ENCODE data around the gene UGT1A5.
A peak's percentile ranks its signal among the peaks of the same experiment; 100 is the strongest.
"Not testable (repeated sequence)": the region's sequence is repeated elsewhere in the genome, so short reads cannot be mapped to it uniquely, and the experiment has no call there.

UGT1A5 gene

DNA sequence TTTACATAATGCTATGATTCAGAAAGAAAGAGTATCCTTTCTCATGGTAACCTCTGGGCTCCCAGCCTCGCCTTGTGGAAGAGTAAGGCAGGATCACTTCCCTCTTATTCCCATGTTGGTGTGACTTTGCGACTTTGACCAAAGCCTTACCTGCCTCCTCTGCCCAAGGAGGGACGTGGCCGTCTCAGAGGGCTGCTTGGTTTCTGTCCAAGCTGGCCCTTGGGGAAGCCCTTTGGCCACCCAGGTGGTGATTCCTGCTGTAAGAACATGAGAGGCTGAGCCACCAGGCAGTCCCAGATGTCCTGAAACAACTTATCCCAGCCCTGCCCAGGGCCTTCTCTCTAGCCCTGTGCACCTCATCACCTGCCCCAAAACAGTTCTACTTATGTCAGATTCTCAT is 14.0 kb upstream of the UGT1A5 start:
- no peak for DNase-seq

DNA sequence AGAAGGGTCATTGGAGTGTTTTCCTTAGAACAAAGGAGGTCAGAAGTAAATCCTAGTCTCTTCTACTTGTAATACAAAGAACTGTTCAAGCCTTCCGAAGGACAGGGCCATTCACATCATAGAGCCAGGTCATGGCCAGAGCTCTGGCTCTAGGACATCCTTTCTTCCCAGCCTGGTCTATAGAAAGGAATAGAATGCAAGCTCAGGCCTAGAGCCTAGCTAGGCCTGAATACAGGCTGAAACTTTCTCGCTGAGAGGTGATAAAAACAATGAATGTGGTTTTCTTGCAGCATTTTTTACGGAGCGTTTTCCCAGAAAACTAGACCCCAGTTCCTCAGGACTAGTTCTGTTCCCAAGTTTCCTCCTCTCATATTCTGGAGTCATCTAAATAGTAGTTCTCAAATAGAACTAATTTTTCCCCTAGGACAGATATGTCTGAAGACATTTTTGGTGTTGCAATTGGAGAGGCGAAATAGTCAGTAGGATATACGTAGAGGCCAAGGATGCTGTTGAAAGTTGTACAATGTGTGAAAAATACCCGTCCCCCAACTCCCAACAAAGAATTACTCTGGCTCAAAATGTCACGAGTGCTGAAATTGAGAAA is 13.2 kb upstream of the UGT1A5 start:
- no peak for DNase-seq

DNA sequence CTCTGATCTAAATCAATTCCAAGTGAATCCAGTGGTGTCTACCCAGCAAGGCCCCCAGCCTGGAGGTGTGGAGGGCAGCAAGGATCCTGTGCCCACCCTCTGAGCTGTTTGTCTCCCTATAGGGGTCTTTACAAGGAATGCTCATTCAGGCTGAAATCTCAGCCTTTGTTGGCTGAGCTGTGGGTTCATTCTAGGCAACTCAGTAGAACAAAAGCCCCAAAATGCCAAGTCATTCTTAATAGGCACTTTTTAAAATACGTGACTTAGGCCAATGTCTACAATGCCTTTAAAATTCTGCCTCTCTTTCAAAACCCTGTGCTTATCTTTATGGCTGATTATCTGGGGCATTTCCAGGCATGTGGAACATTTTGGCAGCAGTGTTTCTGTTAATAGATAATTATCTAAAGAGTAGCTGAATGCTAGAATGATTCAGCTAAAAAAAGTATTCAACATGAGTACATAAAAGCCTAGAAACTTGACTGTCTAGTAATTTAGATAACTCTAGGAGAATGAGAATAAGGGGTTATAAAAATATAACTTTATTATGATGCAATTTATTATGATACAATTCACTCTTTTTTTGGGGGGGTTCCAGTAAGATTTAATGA is 12.6 kb upstream of the UGT1A5 start:
- no peak for DNase-seq

DNA sequence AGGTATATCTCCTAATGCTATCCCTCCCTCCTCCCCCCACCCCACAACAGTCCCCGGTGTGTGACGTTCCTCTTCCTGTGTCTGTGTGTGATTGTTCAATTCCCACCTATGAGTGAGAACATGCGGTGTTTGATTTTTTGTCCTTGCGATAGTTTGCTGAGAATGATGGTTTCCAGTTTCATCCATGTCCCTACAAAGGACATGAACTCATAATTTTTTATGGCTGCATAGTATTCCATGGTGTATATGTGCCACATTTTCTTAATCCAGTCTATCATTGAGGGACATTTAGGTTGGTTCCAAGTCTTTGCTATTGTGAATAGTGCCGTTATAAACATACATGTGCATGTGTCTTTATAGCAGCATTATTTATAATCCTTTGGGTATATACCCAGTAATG is 11.9 kb upstream of the UGT1A5 start:
- DNase-seq = not testable (repeated sequence)

DNA sequence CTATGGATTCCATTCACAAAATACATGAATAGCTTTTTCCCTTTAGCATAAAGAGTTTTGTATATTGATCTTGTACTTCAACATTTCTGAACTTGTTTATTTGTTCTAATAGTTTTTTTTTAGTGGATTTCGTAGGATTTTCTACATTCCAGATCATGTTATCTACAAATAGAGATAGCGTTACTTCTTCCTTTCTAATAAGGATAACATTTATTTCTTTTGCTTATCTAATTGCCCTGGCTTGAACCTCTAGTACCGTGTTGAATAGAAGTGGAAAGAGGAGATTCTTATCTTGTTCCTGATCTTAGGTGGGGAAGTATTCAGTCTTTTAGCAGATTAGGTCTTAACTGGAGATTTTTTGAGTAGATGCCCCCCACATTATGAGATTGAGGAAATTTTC is 10.5 kb upstream of the UGT1A5 start:
- no peak for DNase-seq

DNA sequence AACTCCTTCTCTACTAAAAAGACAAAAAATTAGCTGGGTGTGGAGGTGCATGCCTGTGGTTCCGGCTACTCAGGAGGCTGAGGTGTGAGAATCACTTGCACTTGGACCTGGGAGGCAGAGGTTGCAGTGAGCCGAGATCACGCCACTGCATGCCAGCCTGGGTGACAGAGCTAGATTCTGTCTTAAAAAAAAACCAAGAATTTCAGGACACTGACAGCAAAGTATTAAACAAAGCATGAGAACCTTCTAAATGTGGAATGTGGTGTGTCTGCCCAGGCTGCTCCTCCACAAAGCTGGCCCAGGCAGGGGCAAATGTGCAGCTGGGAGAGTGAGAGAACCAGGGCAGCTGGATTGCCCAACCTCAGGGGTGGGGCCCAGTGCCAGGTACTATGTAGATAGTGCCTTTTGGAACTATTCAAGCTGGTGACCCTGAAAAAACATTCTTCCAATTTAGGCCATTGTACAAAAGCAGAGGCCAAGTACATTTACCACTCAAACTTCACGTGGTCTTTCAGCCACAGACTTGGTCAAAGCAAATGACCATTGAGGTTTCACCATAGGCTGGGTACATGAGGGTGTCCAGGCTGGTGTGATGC is 6.7 kb upstream of the UGT1A5 start:
- DNase-seq = no peak

DNA sequence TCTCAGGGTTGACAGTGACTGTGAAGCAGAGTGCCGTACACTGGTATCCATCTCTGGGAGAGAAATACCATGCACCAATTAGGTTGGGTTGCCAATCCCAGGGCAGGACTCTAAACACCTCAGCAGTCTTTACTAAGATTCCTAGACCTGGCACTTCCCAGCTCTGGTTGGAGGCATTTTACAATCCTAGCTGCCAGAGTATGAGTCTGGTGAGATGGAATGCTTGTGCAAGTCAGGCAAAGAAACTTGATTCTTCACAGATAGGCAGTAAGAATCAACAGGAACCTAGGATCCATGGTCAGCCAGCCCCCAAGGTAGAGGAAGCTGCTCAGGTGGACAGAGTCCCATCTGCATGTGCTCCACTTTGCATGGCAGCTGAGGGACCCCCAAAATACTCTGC is 6.0 kb upstream of the UGT1A5 start:
- no peak for DNase-seq

DNA sequence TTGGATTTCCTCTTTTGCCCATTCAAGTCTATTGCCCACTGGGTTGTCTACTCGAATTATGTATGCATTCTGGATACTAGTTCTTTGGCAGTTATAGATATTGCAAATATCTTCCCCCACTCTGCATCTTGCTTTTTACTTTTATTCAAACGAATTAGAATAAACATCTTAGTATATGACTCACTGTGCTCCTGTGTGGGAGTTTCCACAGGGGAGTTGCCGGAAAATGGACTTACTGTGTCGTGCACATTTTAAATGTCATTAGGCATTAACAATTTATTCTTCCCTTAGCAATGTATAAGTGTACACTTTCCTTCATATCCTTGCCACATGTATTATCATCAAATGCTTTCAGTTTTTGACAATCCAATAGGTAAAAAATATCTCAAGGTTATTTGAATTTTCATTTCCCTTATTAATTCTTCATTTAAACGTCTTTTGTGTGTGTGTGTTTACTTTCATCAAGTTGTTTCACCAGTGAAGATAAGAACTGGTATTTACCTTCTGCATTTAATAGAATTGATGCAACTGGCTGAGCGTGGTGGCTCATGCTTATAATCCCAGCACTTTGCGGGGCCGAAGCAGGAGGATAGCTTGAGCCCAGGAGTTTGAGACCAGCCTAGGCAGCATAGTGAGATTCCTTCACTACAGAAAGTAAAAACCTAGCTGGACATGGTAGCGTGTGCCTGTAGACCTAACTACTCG is 4.6 kb upstream of the UGT1A5 start:
- no peak for DNase-seq

DNA sequence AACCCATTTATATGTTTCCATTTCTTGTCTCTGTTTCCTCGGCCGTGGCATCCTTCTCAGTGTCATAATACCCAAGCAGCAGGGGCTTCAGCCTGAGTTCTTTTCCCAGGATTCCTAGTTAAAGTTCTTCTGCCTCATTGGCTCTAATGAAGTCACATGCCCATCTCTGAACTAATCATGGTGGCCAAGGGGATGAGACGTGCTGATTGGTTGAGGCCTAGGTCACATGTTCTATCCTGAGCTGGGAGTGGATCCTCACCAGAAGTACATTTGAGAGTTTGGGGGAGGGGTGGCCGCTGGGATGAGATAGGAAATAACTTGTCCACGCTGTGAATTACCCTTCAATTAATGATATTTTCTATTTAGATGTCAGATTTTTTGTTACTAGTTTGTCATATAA is 3.8 kb upstream of the UGT1A5 start:
- no peak for DNase-seq

DNA sequence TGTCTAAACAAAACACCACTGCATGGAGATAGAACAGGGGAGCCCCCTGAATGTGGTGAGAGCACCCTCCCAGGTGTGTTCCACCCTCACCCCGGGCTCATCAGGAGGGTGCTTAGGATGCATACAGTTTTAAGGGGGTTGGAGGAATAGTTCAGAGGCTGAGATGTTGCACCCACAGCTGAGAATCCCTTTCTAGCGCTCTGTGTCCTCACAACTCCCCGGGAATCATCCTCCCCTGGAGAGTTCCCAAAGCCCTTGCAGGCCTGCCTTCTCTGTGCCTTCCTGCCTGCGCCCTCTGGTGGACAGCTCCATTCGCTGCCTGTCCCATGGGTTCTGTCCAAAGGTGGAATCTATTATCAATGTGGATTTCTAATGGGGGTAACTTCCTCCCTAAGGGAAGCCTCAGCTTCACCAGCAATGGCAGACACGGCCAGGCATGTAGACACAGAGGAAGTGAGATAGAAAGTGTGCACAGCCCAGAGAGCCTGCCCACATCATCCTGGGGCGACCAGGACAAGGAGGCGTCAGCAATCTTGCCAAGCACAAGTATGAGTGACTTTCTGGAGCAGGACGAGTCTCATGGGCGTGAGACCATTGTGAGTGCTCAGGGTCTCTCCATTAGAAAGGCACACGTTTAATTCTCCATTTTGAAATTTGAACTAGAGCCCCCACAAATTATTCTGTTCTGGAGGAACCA is 1.2 kb upstream of the UGT1A5 start:
- DNase-seq = peak; percentile 50

DNA sequence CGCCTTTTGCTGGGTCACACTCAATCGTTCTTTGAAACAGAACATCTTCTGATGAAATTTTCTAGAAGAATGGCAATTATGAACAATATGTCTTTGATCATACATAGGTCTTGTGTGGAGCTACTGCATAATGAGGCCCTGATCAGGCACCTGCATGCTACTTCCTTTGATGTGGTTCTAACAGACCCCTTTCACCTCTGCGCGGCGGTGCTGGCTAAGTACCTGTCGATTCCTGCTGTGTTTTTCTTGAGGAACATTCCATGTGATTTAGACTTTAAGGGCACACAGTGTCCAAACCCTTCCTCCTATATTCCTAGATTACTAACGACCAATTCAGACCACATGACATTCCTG is 532 bp downstream of the UGT1A5 start:
- no peak for DNase-seq

DNA sequence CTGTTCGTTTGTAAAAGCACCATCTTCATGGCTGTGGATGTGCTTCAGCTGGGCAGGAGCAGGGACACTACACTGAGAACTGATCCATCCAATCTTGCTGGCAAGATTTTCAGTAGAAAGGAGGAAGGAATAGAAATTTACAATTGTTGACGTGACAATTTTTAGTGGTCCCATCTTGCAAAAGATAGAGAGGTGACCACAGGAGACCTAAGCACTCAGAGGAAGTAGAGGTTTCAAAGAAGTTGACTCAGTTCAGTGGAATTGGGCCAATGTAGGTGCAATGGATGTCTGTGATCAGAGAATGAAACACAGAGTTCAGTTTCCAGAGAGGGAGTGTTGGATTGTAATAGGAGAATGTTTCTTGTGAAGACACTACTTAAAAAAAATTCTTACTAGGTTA is 1.4 kb downstream of the UGT1A5 start:
- no peak for DNase-seq

DNA sequence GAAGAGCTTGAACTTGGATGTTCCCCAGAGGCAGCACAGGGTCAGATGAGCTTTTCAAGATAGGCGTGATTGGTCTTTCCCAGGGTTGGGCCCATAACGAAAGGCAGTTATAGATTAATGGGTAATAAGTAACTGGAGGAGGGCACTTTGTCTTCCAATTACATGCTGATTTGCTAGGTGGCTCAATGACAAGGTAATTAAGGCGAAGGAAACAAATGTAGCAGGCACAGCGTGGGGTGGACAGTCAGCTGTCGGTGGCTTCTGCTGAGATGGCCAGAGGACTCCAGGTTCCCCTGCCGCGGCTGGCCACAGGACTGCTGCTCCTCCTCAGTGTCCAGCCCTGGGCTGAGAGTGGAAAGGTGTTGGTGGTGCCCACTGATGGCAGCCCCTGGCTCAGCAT is 5.8 kb downstream of the UGT1A5 start, which contains the start of gene UGT1A4:
TSS of gene UGT1A4 (plus strand) at position 185 of the 400 bp plus-strand sequence. CDS start at position 270, 85 bp downstream.
- no peak for DNase-seq

DNA sequence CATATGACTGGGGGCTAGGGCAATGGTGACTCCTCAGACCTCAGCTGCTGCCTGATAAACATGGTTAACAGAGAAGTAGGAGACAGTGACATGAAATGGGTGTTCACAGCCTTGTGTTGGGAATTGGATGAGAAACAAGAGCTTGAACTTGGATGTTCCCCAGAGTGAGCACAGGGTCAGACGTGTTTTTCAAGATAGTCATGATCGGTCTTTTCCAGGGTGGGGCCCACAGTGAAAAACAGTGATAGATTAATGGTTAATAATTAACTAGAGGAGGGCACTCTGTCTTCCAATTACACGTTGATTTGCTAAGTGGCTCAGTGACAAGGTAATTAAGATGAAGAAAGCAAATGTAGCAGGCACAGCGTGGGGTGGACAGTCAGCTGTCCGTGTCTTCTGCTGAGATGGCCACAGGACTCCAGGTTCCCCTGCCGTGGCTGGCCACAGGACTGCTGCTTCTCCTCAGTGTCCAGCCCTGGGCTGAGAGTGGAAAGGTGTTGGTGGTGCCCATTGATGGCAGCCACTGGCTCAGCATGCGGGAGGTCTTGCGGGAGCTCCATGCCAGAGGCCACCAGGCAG is 16.1 kb downstream of the UGT1A5 start, which contains the start of gene UGT1A3:
TSS of gene UGT1A3 (plus strand) at position 320 of the 579 bp plus-strand sequence. CDS start at position 405, 85 bp downstream.
- no peak for DNase-seq

DNA sequence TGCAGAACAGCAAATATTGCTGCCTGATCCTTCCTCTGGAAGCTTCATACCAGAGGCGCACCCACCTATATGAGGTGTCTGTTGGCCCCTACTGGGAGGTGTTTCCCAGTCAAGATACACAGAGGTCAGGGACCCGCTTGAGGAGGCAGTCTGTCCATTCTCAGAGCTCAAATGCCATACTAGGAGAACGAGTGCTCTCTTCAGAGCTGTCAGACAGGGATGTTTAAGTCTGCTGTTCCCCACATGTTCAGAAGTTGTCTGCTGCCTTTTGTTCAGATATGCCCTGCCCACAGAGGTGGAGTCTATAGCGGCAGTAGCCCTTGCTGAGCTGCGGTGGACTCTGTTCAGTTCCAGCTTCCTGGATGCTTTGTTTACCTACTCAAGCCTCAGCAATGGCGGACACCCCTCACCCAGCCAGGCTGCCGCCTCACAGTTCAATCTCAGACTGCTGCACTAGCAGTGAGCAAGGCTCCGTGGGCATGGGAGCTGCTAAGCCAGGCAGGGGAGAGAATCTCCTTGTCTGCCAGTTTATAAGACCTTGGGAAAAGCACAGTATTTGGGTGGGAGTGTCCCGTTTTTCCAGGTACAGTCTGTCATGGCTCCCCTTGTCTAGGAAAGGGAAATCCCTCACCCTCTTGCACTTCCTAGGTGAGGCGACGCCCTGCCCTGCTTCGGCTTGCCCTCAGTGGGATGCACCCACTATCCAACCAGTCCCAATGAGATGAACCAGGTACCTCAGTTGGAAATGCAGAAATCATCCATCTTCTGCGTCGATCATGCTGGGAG is 24.4 kb downstream of the UGT1A5 start:
- not testable (repeated sequence) for DNase-seq

DNA sequence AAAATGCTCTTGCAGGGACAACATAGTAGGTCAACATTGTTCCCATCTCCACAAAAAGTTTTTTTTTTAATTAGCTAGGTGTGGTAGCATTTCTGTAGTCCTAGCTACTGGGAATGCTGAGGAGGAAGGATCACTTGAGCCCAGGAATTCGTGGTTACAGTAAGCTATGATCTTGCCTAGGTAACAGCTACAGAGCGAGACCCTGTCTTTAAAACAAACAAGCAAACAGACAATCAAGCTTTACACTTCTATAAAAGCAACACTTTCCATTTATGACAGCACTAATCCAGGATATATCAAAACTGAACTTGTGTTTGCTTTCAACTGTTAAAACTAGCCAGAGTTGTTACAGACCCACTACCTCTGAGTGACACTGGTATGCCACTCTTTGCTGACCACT is 28.2 kb downstream of the UGT1A5 start:
- no peak for DNase-seq

DNA sequence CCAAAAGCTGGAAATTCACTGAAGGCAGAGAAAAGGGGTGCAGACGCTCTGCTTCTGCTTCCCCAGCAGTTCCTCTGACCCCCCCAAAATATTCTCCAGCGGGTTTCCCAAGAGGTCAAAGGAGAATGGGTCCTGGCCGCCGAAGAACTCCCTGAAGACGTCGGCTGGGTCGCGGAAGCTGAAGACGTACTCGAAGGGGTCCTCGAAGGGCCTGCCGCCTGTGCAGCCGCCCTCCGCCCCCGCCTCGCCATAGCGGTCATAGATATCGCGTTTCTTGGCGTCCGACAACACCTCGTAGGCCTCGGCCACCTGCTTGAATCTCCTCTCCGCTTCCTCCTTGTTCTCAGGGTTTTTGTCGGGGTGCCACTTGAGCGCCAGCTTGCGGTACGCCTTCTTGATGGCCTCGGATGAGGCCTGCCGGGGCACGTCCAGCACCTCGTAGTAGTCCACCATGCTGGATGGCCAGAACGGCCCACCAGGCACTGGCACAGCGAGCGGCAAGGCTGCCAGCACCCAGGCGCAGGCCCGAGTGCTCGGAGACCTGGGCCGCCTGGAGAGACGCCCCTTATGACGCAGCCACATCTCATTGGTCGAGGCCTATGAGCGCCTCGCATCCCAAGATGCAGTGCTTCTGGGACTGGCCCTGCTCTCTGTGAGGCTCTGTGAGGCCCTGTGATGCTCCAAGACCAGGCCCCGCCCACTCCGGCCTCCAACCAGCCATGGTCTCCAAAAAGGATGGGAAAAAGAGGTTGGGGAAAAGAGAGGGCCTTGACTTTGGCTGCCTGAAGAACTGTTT is 31.0 kb downstream of the UGT1A5 start:
- DNase-seq = no peak

DNA sequence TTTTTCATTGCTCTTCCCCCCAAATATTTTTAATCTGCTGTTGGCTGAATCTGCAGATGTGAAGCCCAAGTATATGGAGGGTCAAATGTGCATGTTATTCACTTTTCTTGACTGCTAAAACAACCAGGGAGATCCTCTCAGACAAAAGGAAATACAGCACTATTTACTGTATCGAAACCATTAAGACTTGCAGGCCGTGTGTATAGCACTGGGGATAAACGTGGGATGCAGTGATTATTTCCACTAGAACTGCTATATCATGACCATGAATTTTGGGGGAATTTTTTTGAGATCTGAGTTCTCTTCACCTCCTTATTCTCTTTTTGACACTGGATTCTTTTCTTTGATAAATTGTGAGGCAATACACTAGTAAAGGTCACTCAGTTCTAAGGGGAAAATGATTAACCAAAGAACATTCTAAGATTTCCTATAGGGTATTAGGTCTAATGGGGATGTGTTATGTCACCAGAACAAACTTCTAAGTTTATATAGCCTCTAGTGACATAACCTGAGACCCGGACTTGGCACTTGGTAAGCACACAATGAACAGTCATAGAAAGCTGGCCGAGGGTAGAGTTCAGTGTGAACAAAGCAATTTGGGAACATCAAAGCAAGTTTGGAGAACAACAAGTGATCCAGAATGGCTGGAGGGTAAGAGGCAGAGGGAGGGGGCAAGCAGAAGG is 32.5 kb downstream of the UGT1A5 start:
- DNase-seq = no peak

DNA sequence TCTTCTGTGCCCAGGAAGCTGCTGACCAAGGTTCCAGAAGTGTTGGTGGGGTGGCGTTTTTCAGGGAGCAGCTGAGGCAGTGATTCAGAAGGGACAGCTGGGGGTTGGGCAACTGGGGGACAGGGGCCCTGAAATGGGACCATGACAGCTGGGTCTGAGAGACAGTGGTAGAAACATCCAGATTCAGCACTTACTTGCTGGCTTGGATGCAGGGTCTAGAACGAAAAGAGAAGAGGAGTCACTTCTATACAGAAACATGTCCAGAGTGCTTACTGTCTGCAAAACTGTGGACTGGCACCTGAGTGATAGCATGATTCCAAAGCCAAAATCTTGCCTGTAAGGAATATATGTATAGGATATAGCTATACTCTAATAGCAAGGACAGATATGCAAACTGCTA is 33.1 kb downstream of the UGT1A5 start:
- not testable (repeated sequence) for DNase-seq

DNA sequence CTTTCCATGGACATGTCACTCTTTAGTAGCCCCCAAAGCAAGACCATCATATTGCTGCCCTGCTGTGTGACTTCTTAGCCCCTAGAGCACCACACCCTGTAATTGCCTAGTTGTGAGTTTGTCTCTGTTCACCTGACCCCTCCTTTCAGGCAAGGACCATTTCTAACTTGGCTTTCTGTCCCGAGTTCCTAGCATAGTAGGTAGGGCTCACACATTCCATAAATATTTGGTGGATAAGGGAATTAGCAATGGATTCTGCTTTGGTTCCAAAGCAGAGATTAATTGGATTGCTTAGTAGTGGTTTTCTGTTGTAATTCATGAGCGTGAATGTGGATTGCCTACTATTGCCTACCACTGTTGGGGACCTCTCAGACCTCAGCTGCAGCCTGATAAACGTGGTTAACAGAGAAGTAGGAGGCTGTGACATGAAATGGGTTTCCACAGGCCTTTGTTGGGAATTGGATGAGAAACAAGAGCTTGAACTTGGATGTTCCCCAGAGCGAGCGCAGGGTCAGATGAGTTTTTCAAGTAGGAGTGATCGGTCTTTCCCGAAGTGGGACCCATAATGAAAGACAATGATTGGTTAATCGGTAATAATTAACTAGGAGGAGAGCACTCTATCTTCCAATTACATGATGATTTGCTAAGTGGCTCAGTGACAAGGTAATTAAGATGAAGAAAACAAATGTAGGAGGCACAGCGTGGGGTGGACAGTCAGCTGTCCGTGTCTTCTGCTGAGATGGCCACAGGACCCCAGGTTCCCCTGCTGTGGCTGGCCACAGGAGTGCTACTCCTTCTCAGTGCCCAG is 34.0 kb downstream of the UGT1A5 start:
- DNase-seq = no peak
